SK-N-SH (cell line): ENCODE results near the gene NEIL3. TPM values are rescaled to one million over a fixed set of nuclear protein-coding genes. Genes with fewer than 3 reads are reported as not detected.

Experiments
- CTCF ChIA-PET: fragments of 300-600, 350-600 bp; formaldehyde crosslinking; extraction: SDS; loops from one replicate; lab custom pipeline; 2021; lab: Yijun Ruan, JAX
- POLR2A ChIA-PET: fragments of 350-600 bp; sonication (Branson Sonifier 250); formaldehyde crosslinking; extraction: SDS; loops from one replicate; lab custom pipeline; 2020; ENCODE audit warnings: antibody characterized with exemption, inconsistent platforms; lab: Yijun Ruan, JAX
- DNase-seq: peaks from one replicate; pipeline ENCODE4 v3.0.0; 2012
- H2AFZ ChIP-seq: fragments of 200-600 bp; sonication (generic); 2 replicates; pipeline ENCODE4 v1.8.1; 2016; ENCODE audit warnings: antibody characterized with exemption, mild to moderate bottlenecking, low read depth
- H3F3A ChIP-seq: fragments of 200-600 bp; sonication (generic); replicated peaks from 2 replicates; pipeline ENCODE3; 2016; ENCODE audit warnings: antibody characterized with exemption, mild to moderate bottlenecking; ENCODE audit not compliant: insufficient read depth
- H3K27ac ChIP-seq, 2 experiments: fragments of 200-500 bp in 1 of 2; fragments of 200-600 bp in 1 of 2; sonication (Bioruptor generic) in 1 of 2; sonication (generic), shearing (Covaris generic) in 1 of 2; 2 replicates each; pipeline versions ENCODE4 v1.5.1 to v1.6.1; 2014 to 2016; ENCODE audit warnings: low read depth in 2 of 2, inconsistent platforms in 1 of 2, low read length in 1 of 2, mild to moderate bottlenecking in 1 of 2, mixed read lengths in 1 of 2
- H3K27me3 ChIP-seq: fragments of 200-600 bp; sonication (generic), shearing (Covaris generic); 2 replicates; pipeline ENCODE4 v1.6.1; 2016; ENCODE audit warnings: mixed run types; ENCODE audit not compliant: insufficient read depth
- H3K36me3 ChIP-seq, 2 experiments: fragments of 200-500 bp in 1 of 2; fragments of 200-600 bp in 1 of 2; sonication (Bioruptor generic) in 1 of 2; sonication (generic) in 1 of 2; replicated peaks in 1 of 2; 2 replicates each; pipeline versions ENCODE3 to v1.5.1; 2014 to 2016; ENCODE audit warnings: low read length in 1 of 2, mild to moderate bottlenecking in 1 of 2; ENCODE audit not compliant: insufficient read depth in 2 of 2, control insufficient read depth in 1 of 2
- H3K4me1 ChIP-seq, 2 experiments: fragments of 200-500 bp in 1 of 2; fragments of 200-600 bp in 1 of 2; sonication (Bioruptor generic) in 1 of 2; sonication (generic), shearing (Covaris generic) in 1 of 2; 2 replicates each; pipeline versions ENCODE4 v1.5.1 to v1.6.1; 2014 to 2016; ENCODE audit warnings: low read depth in 1 of 2, low read length in 1 of 2, mixed run types in 1 of 2; ENCODE audit not compliant: insufficient read depth in 2 of 2, control insufficient read depth in 1 of 2
- H3K4me2 ChIP-seq: fragments of 200-600 bp; sonication (generic), shearing (Covaris generic); 2 replicates; pipeline ENCODE4 v1.6.1; 2017; ENCODE audit warnings: mixed run types
- H3K4me3 ChIP-seq, 2 experiments: fragments of 200-500 bp in 1 of 2; fragments of 200-600 bp in 1 of 2; sonication (Bioruptor generic) in 1 of 2; sonication (generic), shearing (Covaris generic) in 1 of 2; 2 replicates each; pipeline versions ENCODE4 v1.5.1 to v1.8.1; 2014 to 2016; ENCODE audit warnings: low read depth in 2 of 2, inconsistent platforms in 1 of 2, low read length in 1 of 2, mild to moderate bottlenecking in 1 of 2, mixed read lengths in 1 of 2, moderate library complexity in 1 of 2
- H3K79me2 ChIP-seq: fragments of 200-600 bp; sonication (generic); 2 replicates; pipeline ENCODE4 v1.8.1; 2017; ENCODE audit warnings: mild to moderate bottlenecking; ENCODE audit not compliant: insufficient read depth
- H3K9ac ChIP-seq: fragments of 200-600 bp; sonication (generic); 2 replicates; pipeline ENCODE4 v1.6.1; 2017; ENCODE audit warnings: mixed run types
- H3K9me2 ChIP-seq: fragments of 200-600 bp; sonication (generic); 2 replicates; pipeline ENCODE4 v1.6.1; 2017; ENCODE audit warnings: mixed run types
- H3K9me3 ChIP-seq: fragments of 200-600 bp; sonication (generic); 2 replicates; pipeline ENCODE4 v1.6.1; 2017; ENCODE audit warnings: mixed run types, mild to moderate bottlenecking, moderate library complexity
- H4K20me1 ChIP-seq: fragments of 200-600 bp; sonication (generic); 2 replicates; pipeline ENCODE4 v1.6.1; 2017; ENCODE audit warnings: mild to moderate bottlenecking, mixed run types; ENCODE audit not compliant: insufficient read depth
- CHD2 ChIP-seq: fragments of 150-350 bp; IDR thresholded peaks from 2 replicates; pipeline ENCODE4 v1.6.1; 2018; ENCODE audit warnings: low read length; ENCODE audit not compliant: partially characterized antibody
- EP300 ChIP-seq, 2 experiments: IDR thresholded peaks; 2 replicates each; pipeline versions ENCODE4 v1.4.0 to v1.6.1; 2012; ENCODE audit warnings: borderline replicate concordance in 1 of 2, low read depth in 1 of 2, low read length in 1 of 2
- FOSL2 ChIP-seq: IDR thresholded peaks from 2 replicates; pipeline ENCODE4 v1.4.0; 2012; ENCODE audit warnings: low read depth, mild to moderate bottlenecking, moderate library complexity, borderline replicate concordance
- FOXJ3 ChIP-seq: sonication (generic); formaldehyde crosslinking; IDR thresholded peaks from 2 replicates; pipeline ENCODE4 v1.5.1; 2020; ENCODE audit warnings: mild to moderate bottlenecking, missing genetic modification reagents
- GATA2 ChIP-seq: sonication (generic); formaldehyde crosslinking; IDR thresholded peaks from 2 replicates; pipeline ENCODE4 v1.5.0; 2020; ENCODE audit warnings: mild to moderate bottlenecking, missing genetic modification reagents
- IRF3 ChIP-seq: fragments of 150-350 bp; IDR thresholded peaks from 2 replicates; pipeline ENCODE4 v1.6.1; 2016; ENCODE audit warnings: mild to moderate bottlenecking, low read depth, low read length
- JUND ChIP-seq: IDR thresholded peaks from 2 replicates; pipeline ENCODE4 v1.4.0; 2012
- MEF2A ChIP-seq: IDR thresholded peaks from 2 replicates; pipeline ENCODE4 v1.4.0; 2012; ENCODE audit warnings: low read depth, borderline replicate concordance
- PBX3 ChIP-seq: IDR thresholded peaks from 2 replicates; pipeline ENCODE4; 2012
- POLR2AphosphoS5 ChIP-seq: IDR thresholded peaks from 2 replicates; pipeline ENCODE4 v1.6.1; 2012; ENCODE audit warnings: low read depth, low read length
- REST ChIP-seq: IDR thresholded peaks from 2 replicates; pipeline ENCODE4 v1.6.1; 2012; ENCODE audit warnings: mild to moderate bottlenecking, low read depth, low read length, moderate library complexity
- SIN3A ChIP-seq: IDR thresholded peaks from 2 replicates; pipeline ENCODE4 v1.6.1; 2012; ENCODE audit warnings: low read depth, mild to moderate bottlenecking, low read length, moderate library complexity, borderline replicate concordance
- SMC3 ChIP-seq: IDR thresholded peaks from 2 replicates; pipeline ENCODE4 v1.6.1; 2012; ENCODE audit warnings: low read depth, low read length, improper control_type of control experiment
- USF1 ChIP-seq: IDR thresholded peaks from 2 replicates; pipeline ENCODE4 v1.4.0; 2012; ENCODE audit warnings: low read depth, borderline replicate concordance
- WGBS: methylation state at CpG from one replicate; pipeline ENCODE4 v1.1.6; 2017; ENCODE audit warnings: low lambda C conversion rate; 5-methylcytosine and 5-hydroxymethylcytosine counted together
- polyA plus RNA-seq, 3 experiments: library from polyadenylated mRNA; depleted of rRNA; stranded (reverse); fragments of >200 nt; gene quantifications; 2 replicates each; pipeline ENCODE4 v1.2.3, GENCODE V29; 2012
- TF ChIP-seq, protein P1 (sequence below): IDR thresholded peaks from 2 replicates; pipeline ENCODE4 v1.4.0; 2012; ENCODE audit warnings: low read depth

Gene NEIL3
- polyA plus RNA-seq, 1 of the 3 experiments (the other 2 are of a cell fraction): 3.6 TPM

DNA sequence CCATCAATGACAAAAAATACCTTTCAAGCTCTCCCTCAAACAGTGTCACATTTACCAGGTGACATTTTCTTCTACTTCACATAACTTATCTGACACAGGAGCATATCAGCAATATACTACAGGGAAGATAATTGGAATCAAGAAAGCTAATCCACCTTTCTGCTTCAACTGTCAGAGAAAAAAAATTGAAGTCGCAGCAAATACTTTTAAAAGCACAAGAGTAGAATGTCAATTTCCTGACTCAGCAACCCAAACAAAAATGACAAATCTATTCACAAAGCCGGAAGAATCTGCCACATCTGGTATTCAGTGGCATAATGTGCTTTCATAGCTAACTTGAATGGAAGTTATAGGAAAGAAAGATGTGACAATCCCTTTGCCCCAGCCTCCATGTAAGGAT lies 95.8 kb downstream of the NEIL3 start:
- no peak for TF ChIP-seq SIN3A
- TF ChIP-seq, protein P1, sequence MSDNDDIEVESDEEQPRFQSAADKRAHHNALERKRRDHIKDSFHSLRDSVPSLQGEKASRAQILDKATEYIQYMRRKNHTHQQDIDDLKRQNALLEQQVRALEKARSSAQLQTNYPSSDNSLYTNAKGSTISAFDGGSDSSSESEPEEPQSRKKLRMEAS: no peak
- Histone ChIP-seq H3K4me3 (no peak overlapping the region), H3K27me3 (no peaks in the 10 kb centered on the region), H3K9me2 (no peaks in the 10 kb centered on the region), H3K36me3 (no peaks in the 10 kb centered on the region), H4K20me1 (no peaks in the 10 kb centered on the region), H2AFZ (no peak overlapping the region), H3K4me2 (no peak overlapping the region), H3K79me2 (no peaks in the 10 kb centered on the region), H3K4me1 (no peaks in the 10 kb centered on the region; a peak in 2 of 4 replicates), H3K9ac (no peak overlapping the region), H3F3A (no peaks in the 10 kb centered on the region), H3K9me3 (no peaks in the 10 kb centered on the region), H3K27ac (no peak overlapping the region)
- CTCF ChIA-PET: interaction anchor here (1.1 kb wide), 1 partner anchor 155 kb away, joined by 3 read pairs; no protein-coding TSS in a partner anchor
- WGBS: 89% methylated on average over 2 of the region's 2 CpGs
- POLR2A ChIA-PET: no interaction called here
- no peak for DNase-seq

GRCh38 chr4:177408023-177408422 lies 98.3 kb downstream of the NEIL3 start:
- H3K9me3 ChIP-seq: no peaks in the 10 kb centered on the region
- no peak overlapping the region for H3K4me3 ChIP-seq
- H3K27me3 ChIP-seq: no peaks in the 10 kb centered on the region
- CTCF ChIA-PET: no interaction called here
- no peak overlapping the region for H3K9ac ChIP-seq
- H3K4me2 ChIP-seq: no peak overlapping the region
- WGBS: 68% methylated on average over 25 of the region's 25 CpGs
- H3K79me2 ChIP-seq: no peaks in the 10 kb centered on the region
- no peak overlapping the region for H2AFZ ChIP-seq
- no peaks in the 10 kb centered on the region for H3K9me2 ChIP-seq
- no peaks in the 10 kb centered on the region for H3F3A ChIP-seq
- H3K4me1 ChIP-seq: no peaks in the 10 kb centered on the region; a peak in 1 of 4 replicates
- POLR2A ChIA-PET: no interaction called here
- no peak overlapping the region for H3K27ac ChIP-seq
- TF ChIP-seq IRF3: no peak
- TF ChIP-seq POLR2AphosphoS5: no peak
- TF ChIP-seq, protein P1: no peak
- H3K36me3 ChIP-seq: no peaks in the 10 kb centered on the region
- no peak for DNase-seq
- no peaks in the 10 kb centered on the region for H4K20me1 ChIP-seq

DNA sequence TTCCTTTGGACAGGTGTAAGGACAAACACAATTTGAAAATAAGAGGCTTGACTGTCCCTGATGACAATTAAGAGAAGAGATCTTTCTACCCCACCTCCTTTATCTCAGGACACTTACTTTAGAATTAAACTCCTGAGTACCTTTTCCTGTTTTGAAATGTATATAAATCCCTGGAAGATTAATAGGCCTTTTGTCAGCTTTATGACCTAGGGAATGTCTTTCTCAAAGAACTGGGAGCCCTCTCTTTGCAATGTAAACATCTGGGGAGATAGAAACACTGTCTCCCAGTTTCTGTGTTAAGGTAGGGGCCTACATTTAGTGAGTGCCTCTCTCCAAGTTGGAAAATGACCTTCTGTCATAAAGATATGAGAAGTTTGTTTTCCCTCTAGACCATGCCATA lies 100.9 kb downstream of the NEIL3 start:
- no peak overlapping the region for H3K27ac ChIP-seq
- H2AFZ ChIP-seq: no peak overlapping the region
- H3K27me3 ChIP-seq: no peaks in the 10 kb centered on the region
- ChIA-PET CTCF (interaction anchor here (1.3 kb wide), 1 partner anchor 164 kb away, joined by 3 read pairs; no protein-coding TSS in a partner anchor), POLR2A (no interaction called here)
- no peak for DNase-seq
- no peak for TF ChIP-seq FOXJ3
- TF ChIP-seq MEF2A: no peak
- no peak for TF ChIP-seq REST
- TF ChIP-seq GATA2: no peak
- TF ChIP-seq CHD2: no peak
- TF ChIP-seq SMC3: no peak
- TF ChIP-seq EP300 (IDR thresholded peaks at IDR 0.05; ENCODE audit: borderline replicate concordance in 1 of 2, low read depth in 1 of 2, low read length in 1 of 2): no peak
- TF ChIP-seq FOSL2: no peak
- TF ChIP-seq SIN3A: no peak
- TF ChIP-seq JUND: no peak
- TF ChIP-seq PBX3: no peak
- no peak for TF ChIP-seq USF1
- no peaks in the 10 kb centered on the region for H3F3A ChIP-seq
- no peaks in the 10 kb centered on the region for H3K4me1 ChIP-seq
- H3K4me3 ChIP-seq: no peak overlapping the region
- H3K4me2 ChIP-seq: no peak overlapping the region
- H3K9me3 ChIP-seq: no peaks in the 10 kb centered on the region
- no peaks in the 10 kb centered on the region for H3K36me3 ChIP-seq
- H3K9ac ChIP-seq: no peak overlapping the region
- no peaks in the 10 kb centered on the region for H3K79me2 ChIP-seq
- no peaks in the 10 kb centered on the region for H4K20me1 ChIP-seq
- no peaks in the 10 kb centered on the region for H3K9me2 ChIP-seq
